Measurements from ENCODE around the gene MPC2. TPM values are rescaled to one million over a fixed set of nuclear protein-coding genes. Genes with fewer than 3 reads are reported as not detected.

The MPC2 gene
- total and polyA plus RNA-seq, 4 donors, result 37.3 to 94.8 (median 52.3) TPM

GRCh38 chr1:167928457-167928852, 8.4 kb downstream of the MPC2 start:
- H3K4me3 ChIP-seq (ENCODE audit: low read length in 2 of 2), result no peak overlapping the region
- 90 to 94% methylated on average over 2 of the region's 2 CpGs for WGBS, 2 donors
- H3K9me3 ChIP-seq (ENCODE audit: control insufficient read depth, low read length), result no peaks in the 10 kb centered on the region
- no peak for DNase-seq
- intact Hi-C loops (cut with DNase I), result no loop called here
- no peaks in the 10 kb centered on the region for H3K4me1 ChIP-seq (ENCODE audit: control insufficient read depth in 1 of 2, insufficient read depth in 2 of 2, low read length in 2 of 2)
- no peaks in the 10 kb centered on the region for H3K36me3 ChIP-seq (ENCODE audit: control insufficient read depth in 1 of 2, insufficient read depth in 2 of 2, low read length in 1 of 2)
- H3K27ac ChIP-seq (ENCODE audit: low read depth in 1 of 2, low read length in 2 of 2), result no peak overlapping the region
- ATAC-seq (ENCODE audit: low FRiP score), result no peak
- no peaks in the 10 kb centered on the region for H3K27me3 ChIP-seq (ENCODE audit: control insufficient read depth in 1 of 2, insufficient read depth in 2 of 2, low read length in 1 of 2)

GRCh38 chr1:167927046-167927754, 9.7 kb downstream of the MPC2 start:
- intact Hi-C loops (cut with DNase I), result no loop called here
- no peaks in the 10 kb centered on the region for H3K4me1 ChIP-seq (ENCODE audit: control insufficient read depth in 1 of 2, insufficient read depth in 2 of 2, low read length in 2 of 2)
- no peak overlapping the region for H3K27ac ChIP-seq (ENCODE audit: low read depth in 1 of 2, low read length in 2 of 2)
- DNase-seq, result no peak
- ATAC-seq (ENCODE audit: low FRiP score), result no peak
- H3K4me3 ChIP-seq (ENCODE audit: low read length in 2 of 2), result no peak overlapping the region
- H3K27me3 ChIP-seq (ENCODE audit: control insufficient read depth in 1 of 2, insufficient read depth in 2 of 2, low read length in 1 of 2), result no peaks in the 10 kb centered on the region
- no peaks in the 10 kb centered on the region for H3K36me3 ChIP-seq (ENCODE audit: control insufficient read depth in 1 of 2, insufficient read depth in 2 of 2, low read length in 1 of 2)
- 87 to 90% methylated on average over 4 of the region's 4 CpGs for WGBS, 2 donors
- no peaks in the 10 kb centered on the region for H3K9me3 ChIP-seq (ENCODE audit: control insufficient read depth, low read length)

- ATAC-seq (ENCODE audit: low FRiP score) (no peak), DNase-seq (no peak)
- Histone ChIP-seq H3K36me3 (ENCODE audit: control insufficient read depth in 1 of 2, insufficient read depth in 2 of 2, low read length in 1 of 2) (no peaks in the 10 kb centered on the region), H3K27me3 (ENCODE audit: control insufficient read depth in 1 of 2, insufficient read depth in 2 of 2, low read length in 1 of 2) (no peaks in the 10 kb centered on the region), H3K4me1 (ENCODE audit: control insufficient read depth in 1 of 2, insufficient read depth in 2 of 2, low read length in 2 of 2) (no peaks in the 10 kb centered on the region), H3K4me3 (ENCODE audit: low read length in 2 of 2) (no peak overlapping the region), H3K27ac (ENCODE audit: low read depth in 1 of 2, low read length in 2 of 2) (no peak overlapping the region), H3K9me3 (ENCODE audit: control insufficient read depth, low read length) (no peaks in the 10 kb centered on the region)
- intact Hi-C loops (cut with DNase I), result no loop called here
- 80 to 83% methylated on average over 6 of the region's 6 CpGs for WGBS, 2 donors
Observed at GRCh38 chr1:167926486-167926997, 10.3 kb downstream of the MPC2 start.

GRCh38 chr1:167924543-167925231, 12.2 kb downstream of the MPC2 start:
- intact Hi-C loops (cut with DNase I), result no loop called here
- Histone ChIP-seq H3K9me3 (ENCODE audit: control insufficient read depth, low read length) (no peaks in the 10 kb centered on the region), H3K36me3 (ENCODE audit: control insufficient read depth in 1 of 2, insufficient read depth in 2 of 2, low read length in 1 of 2) (no peaks in the 10 kb centered on the region), H3K4me3 (ENCODE audit: low read length in 2 of 2) (no peak overlapping the region), H3K27ac (ENCODE audit: low read depth in 1 of 2, low read length in 2 of 2) (no peak overlapping the region), H3K27me3 (ENCODE audit: control insufficient read depth in 1 of 2, insufficient read depth in 2 of 2, low read length in 1 of 2) (no peaks in the 10 kb centered on the region), H3K4me1 (ENCODE audit: control insufficient read depth in 1 of 2, insufficient read depth in 2 of 2, low read length in 2 of 2) (no peaks in the 10 kb centered on the region)
- WGBS, 2 donors, result 65 to 71% methylated on average over 2 of the region's 2 CpGs
- DNase-seq, result no peak
- no peak for ATAC-seq (ENCODE audit: low FRiP score)

- intact Hi-C loops (cut with DNase I), result no loop called here
- no peaks in the 10 kb centered on the region for H3K36me3 ChIP-seq (ENCODE audit: control insufficient read depth in 1 of 2, insufficient read depth in 2 of 2, low read length in 1 of 2)
- H3K27me3 ChIP-seq (ENCODE audit: control insufficient read depth in 1 of 2, insufficient read depth in 2 of 2, low read length in 1 of 2), result no peaks in the 10 kb centered on the region
- DNase-seq (no peak), ATAC-seq (ENCODE audit: low FRiP score) (no peak)
- H3K9me3 ChIP-seq (ENCODE audit: control insufficient read depth, low read length), result no peaks in the 10 kb centered on the region
- no peak overlapping the region for H3K4me3 ChIP-seq (ENCODE audit: low read length in 2 of 2)
- no peak overlapping the region for H3K27ac ChIP-seq (ENCODE audit: low read depth in 1 of 2, low read length in 2 of 2)
- no peaks in the 10 kb centered on the region for H3K4me1 ChIP-seq (ENCODE audit: control insufficient read depth in 1 of 2, insufficient read depth in 2 of 2, low read length in 2 of 2)
- 80 to 87% methylated on average over 2 of the region's 2 CpGs for WGBS, 2 donors
Observed at GRCh38 chr1:167924102-167924501, 12.8 kb downstream of the MPC2 start.

GRCh38 chr1:167923324-167924056, 13.4 kb downstream of the MPC2 start:
- WGBS, 2 donors, result 83 to 87% methylated on average over 3 of the region's 3 CpGs
- no peaks in the 10 kb centered on the region for H3K36me3 ChIP-seq (ENCODE audit: control insufficient read depth in 1 of 2, insufficient read depth in 2 of 2, low read length in 1 of 2)
- no peak overlapping the region for H3K4me3 ChIP-seq (ENCODE audit: low read length in 2 of 2)
- H3K27me3 ChIP-seq (ENCODE audit: control insufficient read depth in 1 of 2, insufficient read depth in 2 of 2, low read length in 1 of 2), result no peaks in the 10 kb centered on the region
- H3K27ac ChIP-seq (ENCODE audit: low read depth in 1 of 2, low read length in 2 of 2), result no peak overlapping the region
- DNase-seq (no peak), ATAC-seq (ENCODE audit: low FRiP score) (no peak)
- intact Hi-C loops (cut with DNase I), result no loop called here
- no peaks in the 10 kb centered on the region for H3K4me1 ChIP-seq (ENCODE audit: control insufficient read depth in 1 of 2, insufficient read depth in 2 of 2, low read length in 2 of 2)
- no peaks in the 10 kb centered on the region for H3K9me3 ChIP-seq (ENCODE audit: control insufficient read depth, low read length)

- intact Hi-C loops (cut with DNase I), result no loop called here
- Histone ChIP-seq H3K4me1 (ENCODE audit: control insufficient read depth in 1 of 2, insufficient read depth in 2 of 2, low read length in 2 of 2) (no peaks in the 10 kb centered on the region), H3K36me3 (ENCODE audit: control insufficient read depth in 1 of 2, insufficient read depth in 2 of 2, low read length in 1 of 2) (no peaks in the 10 kb centered on the region), H3K27ac (ENCODE audit: low read depth in 1 of 2, low read length in 2 of 2) (no peak overlapping the region), H3K27me3 (ENCODE audit: control insufficient read depth in 1 of 2, insufficient read depth in 2 of 2, low read length in 1 of 2) (no peaks in the 10 kb centered on the region), H3K4me3 (ENCODE audit: low read length in 2 of 2) (no peak overlapping the region), H3K9me3 (ENCODE audit: control insufficient read depth, low read length) (no peaks in the 10 kb centered on the region)
- ATAC-seq (ENCODE audit: low FRiP score), result no peak
- WGBS, 2 donors, result 74 to 81% methylated on average over 1 of the region's 1 CpG
- no peak for DNase-seq
Observed at GRCh38 chr1:167922611-167923074, 14.2 kb downstream of the MPC2 start.

- no peaks in the 10 kb centered on the region for H3K4me1 ChIP-seq (ENCODE audit: control insufficient read depth in 1 of 2, insufficient read depth in 2 of 2, low read length in 2 of 2)
- no peaks in the 10 kb centered on the region for H3K27me3 ChIP-seq (ENCODE audit: control insufficient read depth in 1 of 2, insufficient read depth in 2 of 2, low read length in 1 of 2)
- intact Hi-C loops (cut with DNase I), result no loop called here
- DNase-seq (no peak), ATAC-seq (ENCODE audit: low FRiP score) (no peak)
- no peaks in the 10 kb centered on the region for H3K9me3 ChIP-seq (ENCODE audit: control insufficient read depth, low read length)
- no peak overlapping the region for H3K4me3 ChIP-seq (ENCODE audit: low read length in 2 of 2)
- no peak overlapping the region for H3K27ac ChIP-seq (ENCODE audit: low read depth in 1 of 2, low read length in 2 of 2)
- no peaks in the 10 kb centered on the region for H3K36me3 ChIP-seq (ENCODE audit: control insufficient read depth in 1 of 2, insufficient read depth in 2 of 2, low read length in 1 of 2)
Observed at GRCh38 chr1:167922023-167922422, 14.8 kb downstream of the MPC2 start.
